ENCODE data around the gene ZNF292.

DNA sequence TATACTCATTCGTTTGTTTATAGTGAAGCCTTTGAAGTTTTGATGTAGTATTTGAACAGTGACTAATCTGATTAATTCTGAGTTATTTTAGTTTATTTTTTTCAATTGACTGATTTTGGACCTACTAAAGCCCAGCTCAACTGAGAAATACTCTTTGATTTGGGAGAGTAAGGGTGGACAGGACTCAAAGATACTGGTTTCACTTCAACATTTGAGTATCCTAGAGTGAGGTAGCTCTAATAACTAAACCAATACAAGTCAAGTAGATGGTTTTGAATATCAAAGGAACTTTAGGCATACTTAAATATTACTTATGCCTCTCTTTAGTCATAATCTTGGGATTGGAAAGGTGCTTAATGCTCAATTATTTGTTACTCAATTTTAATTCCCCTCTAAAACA is 65.6 kb downstream of the ZNF292 start:
- TF ChIP-seq TARDBP (IDR thresholded peaks at IDR 0.05) (no peak), CTBP1 (IDR thresholded peaks at IDR 0.05; ENCODE audit: borderline replicate concordance) (no peak), FOXK2 (IDR thresholded peaks at IDR 0.05) (no peak), BHLHE40 (IDR thresholded peaks at IDR 0.05; ENCODE audit: borderline replicate concordance) (no peak)

Measured in HEK293T (cell line).